ENCODE data around the gene MYL5.

- TF ChIP-seq, protein P1, sequence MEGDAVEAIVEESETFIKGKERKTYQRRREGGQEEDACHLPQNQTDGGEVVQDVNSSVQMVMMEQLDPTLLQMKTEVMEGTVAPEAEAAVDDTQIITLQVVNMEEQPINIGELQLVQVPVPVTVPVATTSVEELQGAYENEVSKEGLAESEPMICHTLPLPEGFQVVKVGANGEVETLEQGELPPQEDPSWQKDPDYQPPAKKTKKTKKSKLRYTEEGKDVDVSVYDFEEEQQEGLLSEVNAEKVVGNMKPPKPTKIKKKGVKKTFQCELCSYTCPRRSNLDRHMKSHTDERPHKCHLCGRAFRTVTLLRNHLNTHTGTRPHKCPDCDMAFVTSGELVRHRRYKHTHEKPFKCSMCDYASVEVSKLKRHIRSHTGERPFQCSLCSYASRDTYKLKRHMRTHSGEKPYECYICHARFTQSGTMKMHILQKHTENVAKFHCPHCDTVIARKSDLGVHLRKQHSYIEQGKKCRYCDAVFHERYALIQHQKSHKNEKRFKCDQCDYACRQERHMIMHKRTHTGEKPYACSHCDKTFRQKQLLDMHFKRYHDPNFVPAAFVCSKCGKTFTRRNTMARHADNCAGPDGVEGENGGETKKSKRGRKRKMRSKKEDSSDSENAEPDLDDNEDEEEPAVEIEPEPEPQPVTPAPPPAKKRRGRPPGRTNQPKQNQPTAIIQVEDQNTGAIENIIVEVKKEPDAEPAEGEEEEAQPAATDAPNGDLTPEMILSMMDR (IDR thresholded peaks at IDR 0.05; ENCODE audit: insufficient read depth, low read depth, low read length): no peak
- no peak for TF ChIP-seq EZH2 (IDR thresholded peaks at IDR 0.05; ENCODE audit: insufficient read depth, low read length)
Observed at GRCh38 chr4:650951-651883, 23.1 kb upstream of the MYL5 start.
